Measurements from ENCODE around the gene TMEM236. TPM values are rescaled to one million over a fixed set of nuclear protein-coding genes. Genes with fewer than 3 reads are reported as not detected.

The TMEM236 gene
- total and polyA plus RNA-seq, 8 donors: 0.21 to 2.8 (median 0.50) TPM

GRCh38 chr10:17725703-17726102 is 26.3 kb upstream of the TMEM236 start:
- Histone ChIP-seq H3K27ac (no peak overlapping the region), H3K9me3 (no peaks in the 10 kb centered on the region), H3K27me3 (no peaks in the 10 kb centered on the region), H3K36me3 (peaks cover 0 to 14% of the 10 kb centered on the region in 2 donors), H3K4me1 (no peaks in the 10 kb centered on the region), H3K4me3 (no peak overlapping the region)
- no peak for DNase-seq
- TF ChIP-seq CTCF (IDR thresholded peaks at IDR 0.05): no peak
- ATAC-seq: no peak
- intact Hi-C loops (cut with DNase I): no loop called here

GRCh38 chr10:17729630-17730029 is 22.4 kb upstream of the TMEM236 start:
- H3K4me3 ChIP-seq: no peak overlapping the region
- intact Hi-C loops (cut with DNase I): loop anchor here in 1 of 2 donors (10.0 kb wide), 1 partner anchor 115 kb away; the partner anchor contains the start of gene HACD1
- ATAC-seq (no peak), DNase-seq (no peak)
- H3K9me3 ChIP-seq: no peaks in the 10 kb centered on the region
- no peak overlapping the region for H3K27ac ChIP-seq
- no peaks in the 10 kb centered on the region for H3K27me3 ChIP-seq
- peaks cover 0 to under 1% of the 10 kb centered on the region in 2 donors for H3K4me1 ChIP-seq
- no peaks in the 10 kb centered on the region for H3K36me3 ChIP-seq
- no peak for TF ChIP-seq CTCF (IDR thresholded peaks at IDR 0.05)

- Histone ChIP-seq H3K4me1 (peaks cover 0 to 9% of the 10 kb centered on the region in 2 donors), H3K27me3 (no peaks in the 10 kb centered on the region), H3K36me3 (no peaks in the 10 kb centered on the region), H3K27ac (no peak overlapping the region), H3K9me3 (no peaks in the 10 kb centered on the region), H3K4me3 (no peak overlapping the region)
- ATAC-seq: no peak
- TF ChIP-seq CTCF (IDR thresholded peaks at IDR 0.05): no peak
- DNase-seq: no peak
- intact Hi-C loops (cut with DNase I): loop anchor here in 1 of 2 donors (10.0 kb wide), 1 partner anchor 116 kb away; the partner anchor contains the start of gene HACD1
Observed at GRCh38 chr10:17730667-17731066, 21.3 kb upstream of the TMEM236 start.

- intact Hi-C loops (cut with DNase I): loop anchor here in 1 of 2 donors (10.0 kb wide), 1 partner anchor 117 kb away; the partner anchor contains the start of gene HACD1
- DNase-seq: no peak
- no peaks in the 10 kb centered on the region for H3K36me3 ChIP-seq
- no peak for ATAC-seq
- no peak overlapping the region for H3K27ac ChIP-seq
- no peak for TF ChIP-seq CTCF (IDR thresholded peaks at IDR 0.05)
- peaks cover 0 to 9% of the 10 kb centered on the region in 2 donors for H3K4me1 ChIP-seq
- H3K27me3 ChIP-seq: no peaks in the 10 kb centered on the region
- H3K9me3 ChIP-seq: no peaks in the 10 kb centered on the region
- no peak overlapping the region for H3K4me3 ChIP-seq
Observed at GRCh38 chr10:17731331-17732020, 20.5 kb upstream of the TMEM236 start.

DNA sequence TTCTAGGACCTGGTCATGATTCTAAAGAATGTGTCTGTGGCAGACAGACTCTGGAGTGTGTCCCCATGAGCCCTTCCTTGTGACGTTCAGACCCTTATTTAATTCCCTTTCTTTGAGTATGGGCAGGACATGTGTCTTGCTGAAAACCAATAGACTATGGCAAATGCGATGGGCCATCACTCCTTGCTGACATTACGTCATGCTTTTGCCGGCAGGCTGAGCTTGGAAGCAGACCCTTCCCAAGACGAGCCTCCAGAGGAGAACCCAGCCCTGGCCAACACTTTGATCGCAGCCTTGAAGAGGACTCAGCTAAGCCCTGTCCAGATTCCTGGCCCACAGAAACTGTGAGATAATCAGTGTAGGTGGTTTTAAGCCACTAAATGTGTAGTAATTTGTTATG is 18.4 kb upstream of the TMEM236 start:
- Histone ChIP-seq H3K36me3 (no peaks in the 10 kb centered on the region), H3K27ac (no peak overlapping the region), H3K4me3 (no peak overlapping the region), H3K4me1 (peaks cover 0 to 9% of the 10 kb centered on the region in 2 donors), H3K27me3 (no peaks in the 10 kb centered on the region), H3K9me3 (no peaks in the 10 kb centered on the region)
- no peak for TF ChIP-seq CTCF (IDR thresholded peaks at IDR 0.05)
- ATAC-seq: no peak
- DNase-seq: no peak
- intact Hi-C loops (cut with DNase I): loop anchor here in 1 of 2 donors (10.0 kb wide), 1 partner anchor 119 kb away; the partner anchor contains the start of gene HACD1

Measured in left lung (tissue), 10 donors.